Effector memory CD8-positive, alpha-beta T cell (primary cell): ENCODE measurements around the gene DUSP1.

Source experiments
- ATAC-seq: fragments of 150-1000 bp; cut with Tn5 transposase; replicated peaks from 2 replicates; pipeline ENCODE4 v1.10.0; 2021; ENCODE audit warnings: mild to moderate bottlenecking, moderate library complexity
- DNase-seq, 3 experiments: peaks; one replicate each; pipeline ENCODE4 v3.0.0; 2021
- H3K27ac Mint-ChIP-seq, 2 donors: one replicate each; pipeline ENCODE4 v1.8.0; 2022; ENCODE audit warnings: mild to moderate bottlenecking in 2 of 2, mixed read lengths in 2 of 2, moderate library complexity in 2 of 2
- H3K27me3 Mint-ChIP-seq, 2 donors: one replicate each; pipeline ENCODE4 v1.8.0; 2022; ENCODE audit warnings: mixed read lengths in 2 of 2
- H3K36me3 Mint-ChIP-seq: one replicate; pipeline ENCODE4 v1.8.0; 2022; ENCODE audit warnings: mild to moderate bottlenecking, moderate library complexity, mixed read lengths; ENCODE audit not compliant: insufficient read depth
- H3K4me1 Mint-ChIP-seq, 2 donors: one replicate each; pipeline ENCODE4 v1.8.0; 2022; ENCODE audit warnings: low read depth in 2 of 2, mixed read lengths in 2 of 2
- H3K4me3 Mint-ChIP-seq, 2 donors: one replicate each; pipeline ENCODE4 v1.8.0; 2022; ENCODE audit warnings: mild to moderate bottlenecking in 2 of 2, mixed read lengths in 2 of 2, moderate library complexity in 2 of 2
- H3K9me3 Mint-ChIP-seq, 2 donors: one replicate each; pipeline ENCODE4 v1.8.0; 2022; ENCODE audit warnings: mixed read lengths in 2 of 2

DUSP1 gene

GRCh38 chr5:172745406-172745805 lies 25.6 kb downstream of the DUSP1 start:
- no peak for ATAC-seq
- Mint-ChIP-seq H3K4me3 (peak overlapping the region in 1 of 2 donors; percentile 9), H3K36me3 (peaks cover 4% of the 10 kb centered on the region), H3K27ac (no peak overlapping the region), H3K27me3 (peaks cover 6 to 7% of the 10 kb centered on the region in 2 donors), H3K9me3 (peaks cover 0 to 3% of the 10 kb centered on the region in 2 donors), H3K4me1 (peaks cover 7 to 24% of the 10 kb centered on the region in 2 donors)
- no peak for DNase-seq

DNA sequence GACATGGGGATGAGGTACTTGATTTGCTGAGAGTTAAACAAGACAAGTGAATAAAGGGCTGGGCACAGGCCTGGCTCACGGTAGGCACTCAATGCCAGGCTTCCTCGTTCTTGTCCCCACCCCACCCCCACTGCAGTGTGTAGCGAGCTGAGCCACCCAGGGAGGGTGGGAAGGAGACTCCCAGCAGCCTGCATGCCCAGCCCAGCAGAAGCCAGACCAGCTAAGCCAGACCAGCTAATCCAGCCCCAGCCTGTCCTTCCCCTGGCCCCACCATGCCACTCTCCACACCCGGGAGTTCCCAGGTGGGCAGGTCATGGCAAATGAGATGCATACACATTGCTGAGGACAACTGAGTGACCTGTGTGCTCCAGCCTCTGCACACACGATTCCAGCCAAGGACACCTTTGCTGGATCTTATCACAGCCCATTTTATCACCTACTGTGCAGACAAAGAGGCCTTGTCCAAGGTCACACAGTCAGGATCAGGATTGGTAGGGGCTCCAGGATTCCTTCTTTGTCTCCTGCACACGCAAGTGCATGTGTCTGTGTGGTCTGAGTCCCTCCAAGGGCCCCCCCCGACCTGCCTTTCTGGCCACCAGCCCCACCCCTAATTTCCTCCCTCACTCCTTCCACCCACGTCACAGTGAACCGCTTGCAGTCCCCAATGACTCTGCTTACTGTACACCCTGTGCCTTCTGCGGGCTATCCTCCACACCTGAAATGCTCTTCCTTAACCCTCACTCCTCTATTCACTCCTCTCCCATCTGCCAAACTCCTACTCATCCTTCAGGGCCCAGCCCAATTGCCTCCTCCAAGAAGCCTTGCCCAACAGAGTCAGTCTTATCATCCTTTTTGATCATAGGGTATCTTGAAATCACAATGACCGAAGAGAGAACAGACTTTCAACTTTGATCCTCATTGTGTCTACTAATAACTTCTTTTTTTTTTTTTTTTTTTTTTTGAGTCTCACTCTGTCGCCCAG lies 26.6 kb downstream of the DUSP1 start:
- H3K4me3 Mint-ChIP-seq: peak overlapping the region in 1 of 2 donors; percentile 11
- ATAC-seq: peak; percentile 82
- peaks cover 7 to 24% of the 10 kb centered on the region in 2 donors for H3K4me1 Mint-ChIP-seq
- DNase-seq: peak in 2 of 3 experiments; percentile 31 to 37
- H3K27ac Mint-ChIP-seq: peak overlapping the region; percentile 1 to 73
- H3K36me3 Mint-ChIP-seq: peaks cover 4% of the 10 kb centered on the region
- peaks cover 0 to 3% of the 10 kb centered on the region in 2 donors for H3K9me3 Mint-ChIP-seq
- H3K27me3 Mint-ChIP-seq: peaks cover 0 to 6% of the 10 kb centered on the region in 2 donors

DNA sequence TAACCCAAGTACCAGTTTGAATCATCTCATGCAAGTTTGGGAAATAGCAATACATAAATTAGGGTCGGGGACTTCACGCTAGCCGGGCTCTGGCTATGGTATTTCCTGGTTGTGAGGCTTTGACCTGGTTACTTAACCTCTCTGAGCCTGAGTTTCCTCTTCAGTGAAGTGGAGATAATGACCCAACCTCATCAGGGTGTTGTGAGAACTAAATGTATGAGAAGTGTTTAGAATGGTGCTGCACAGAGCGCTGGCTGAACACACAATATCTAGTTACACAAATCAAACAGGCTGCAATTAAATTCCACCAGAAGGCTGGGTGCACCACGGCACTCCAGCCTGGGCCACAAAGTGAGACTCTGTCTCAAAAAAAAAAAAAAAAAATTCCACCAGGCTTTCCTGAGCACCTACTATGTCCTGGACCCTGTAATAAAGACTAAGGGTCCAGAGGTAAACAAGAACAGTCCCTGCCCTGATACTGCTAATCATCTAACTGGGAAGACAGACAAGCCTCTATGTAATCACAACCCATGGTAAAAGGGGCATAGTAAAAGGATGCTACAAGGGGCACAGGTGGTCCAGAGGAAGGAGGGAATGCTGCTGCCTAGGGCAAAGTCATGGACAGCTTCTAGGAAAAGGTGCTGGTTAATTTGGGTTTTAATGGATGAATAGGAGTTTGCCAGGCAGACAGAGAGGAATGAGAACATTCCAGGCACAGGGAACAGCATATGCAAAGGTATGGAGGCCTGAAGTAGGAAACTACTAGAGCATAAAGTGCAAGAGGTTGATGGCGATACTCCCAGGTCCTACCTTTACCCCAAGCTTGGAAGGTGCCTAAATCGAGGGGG lies 27.7 kb downstream of the DUSP1 start:
- peaks cover 7 to 24% of the 10 kb centered on the region in 2 donors for H3K4me1 Mint-ChIP-seq
- peak overlapping the region in 1 of 2 donors; percentile 73 for H3K27ac Mint-ChIP-seq
- ATAC-seq (peak; percentile 35), DNase-seq (no peak)
- peaks cover 0 to 6% of the 10 kb centered on the region in 2 donors for H3K27me3 Mint-ChIP-seq
- peaks cover 0 to 3% of the 10 kb centered on the region in 2 donors for H3K9me3 Mint-ChIP-seq
- peaks cover 4% of the 10 kb centered on the region for H3K36me3 Mint-ChIP-seq
- peak overlapping the region in 1 of 2 donors; percentile 66 for H3K4me3 Mint-ChIP-seq

DNA sequence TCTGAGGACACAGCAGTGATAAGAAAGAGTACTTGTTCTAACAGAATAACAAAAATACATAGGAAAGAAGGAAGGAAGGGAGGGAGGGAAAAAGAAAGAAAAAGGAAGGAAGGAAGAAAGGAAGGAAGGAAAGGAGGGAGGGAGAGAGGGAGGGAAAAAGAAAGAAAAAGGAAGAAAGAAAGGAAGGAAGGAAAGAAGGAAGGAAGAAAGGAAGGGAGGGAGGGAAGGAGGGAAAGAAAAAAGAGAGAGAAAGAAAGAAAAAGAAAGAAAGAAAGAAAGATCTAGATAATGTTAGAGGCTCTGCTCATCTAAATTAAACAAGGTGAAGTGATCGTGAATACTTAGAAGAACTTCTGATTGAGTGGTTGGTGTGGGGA lies 29.8 kb downstream of the DUSP1 start:
- peaks cover 7 to 24% of the 10 kb centered on the region in 2 donors for H3K4me1 Mint-ChIP-seq
- peak overlapping the region in 1 of 2 donors; percentile 27 for H3K4me3 Mint-ChIP-seq
- ATAC-seq (no peak), DNase-seq (no peak)
- H3K9me3 Mint-ChIP-seq: no peaks in the 10 kb centered on the region
- peaks cover 0 to 6% of the 10 kb centered on the region in 2 donors for H3K27me3 Mint-ChIP-seq
- peaks cover 4% of the 10 kb centered on the region for H3K36me3 Mint-ChIP-seq
- peak overlapping the region; percentile 44 to 73 for H3K27ac Mint-ChIP-seq

- Mint-ChIP-seq H3K9me3 (no peaks in the 10 kb centered on the region), H3K4me3 (no peak overlapping the region), H3K27me3 (peaks cover 0 to 6% of the 10 kb centered on the region in 2 donors), H3K27ac (peak overlapping the region; percentile 44 to 73), H3K4me1 (peaks cover 7 to 22% of the 10 kb centered on the region in 2 donors), H3K36me3 (peaks cover 4% of the 10 kb centered on the region)
- ATAC-seq (peak; percentile 14), DNase-seq (no peak)
Measured at GRCh38 chr5:172740428-172741205, 30.4 kb downstream of the DUSP1 start.

- Mint-ChIP-seq H3K9me3 (no peaks in the 10 kb centered on the region), H3K27ac (no peak overlapping the region), H3K4me3 (no peak overlapping the region), H3K36me3 (peaks cover 4% of the 10 kb centered on the region), H3K4me1 (peaks cover 3 to 21% of the 10 kb centered on the region in 2 donors), H3K27me3 (peaks cover 0 to 6% of the 10 kb centered on the region in 2 donors)
- DNase-seq (no peak), ATAC-seq (no peak)
Measured at GRCh38 chr5:172739375-172739774, 31.6 kb downstream of the DUSP1 start.

- H3K4me3 Mint-ChIP-seq: no peak overlapping the region
- ATAC-seq (no peak), DNase-seq (no peak)
- H3K27ac Mint-ChIP-seq: peak overlapping the region in 1 of 2 donors; percentile 76
- no peaks in the 10 kb centered on the region for H3K36me3 Mint-ChIP-seq
- no peaks in the 10 kb centered on the region for H3K9me3 Mint-ChIP-seq
- peaks cover 0 to 5% of the 10 kb centered on the region in 2 donors for H3K27me3 Mint-ChIP-seq
- peaks cover 3 to 13% of the 10 kb centered on the region in 2 donors for H3K4me1 Mint-ChIP-seq
Measured at GRCh38 chr5:172736508-172737135, 34.4 kb downstream of the DUSP1 start.

DNA sequence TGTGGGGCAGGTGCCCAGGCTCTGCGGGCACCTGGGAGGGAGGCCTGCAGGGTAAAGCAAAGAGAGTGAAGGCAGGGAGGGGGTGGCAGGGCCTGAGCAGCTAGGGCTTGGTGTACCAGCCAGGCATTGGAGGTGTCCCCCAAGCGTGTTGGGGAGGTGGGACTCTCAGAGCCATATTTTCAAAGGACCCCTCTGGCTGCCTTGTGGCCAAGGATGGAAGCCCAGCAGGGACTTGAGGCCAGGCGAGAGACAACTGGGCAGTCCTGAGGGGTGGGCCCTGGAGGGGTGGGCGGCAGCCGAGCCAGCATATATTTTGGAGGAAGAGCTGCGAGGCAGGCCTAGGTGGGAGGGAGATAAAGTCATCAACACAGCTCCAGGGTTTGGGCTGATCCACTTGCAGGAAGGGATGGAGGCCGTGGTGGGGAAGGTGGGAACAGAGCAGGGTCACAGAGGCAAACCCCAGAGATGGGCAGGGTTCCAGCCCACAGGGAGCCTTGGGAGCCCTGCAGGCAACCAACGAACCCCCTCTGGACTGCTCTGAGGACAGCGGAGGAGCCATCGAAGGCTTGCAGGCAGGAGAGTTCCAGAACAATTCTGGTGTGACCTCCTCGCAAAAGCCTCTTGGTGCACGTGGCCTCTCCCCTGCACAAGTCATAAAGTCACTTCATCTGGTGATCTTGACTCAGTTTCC lies 35.7 kb downstream of the DUSP1 start:
- DNase-seq (no peak), ATAC-seq (no peak)
- Mint-ChIP-seq H3K27ac (no peak overlapping the region), H3K4me3 (no peak overlapping the region), H3K4me1 (peaks cover 0 to 13% of the 10 kb centered on the region in 2 donors), H3K27me3 (no peaks in the 10 kb centered on the region), H3K9me3 (no peaks in the 10 kb centered on the region), H3K36me3 (no peaks in the 10 kb centered on the region)

- Mint-ChIP-seq H3K4me3 (no peak overlapping the region), H3K36me3 (no peaks in the 10 kb centered on the region), H3K4me1 (peaks cover 0 to 14% of the 10 kb centered on the region in 2 donors), H3K27me3 (no peaks in the 10 kb centered on the region), H3K9me3 (no peaks in the 10 kb centered on the region), H3K27ac (no peak overlapping the region)
- ATAC-seq: no peak
- DNase-seq: no peak
Measured at GRCh38 chr5:172733974-172734346, 37.0 kb downstream of the DUSP1 start.

GRCh38 chr5:172733131-172733973 lies 37.6 kb downstream of the DUSP1 start:
- H3K36me3 Mint-ChIP-seq: no peaks in the 10 kb centered on the region
- no peaks in the 10 kb centered on the region for H3K27me3 Mint-ChIP-seq
- no peak for DNase-seq
- H3K9me3 Mint-ChIP-seq: no peaks in the 10 kb centered on the region
- no peak overlapping the region for H3K4me3 Mint-ChIP-seq
- H3K4me1 Mint-ChIP-seq: peaks cover 0 to 14% of the 10 kb centered on the region in 2 donors
- no peak for ATAC-seq
- peak overlapping the region in 1 of 2 donors; percentile 55 for H3K27ac Mint-ChIP-seq

DNA sequence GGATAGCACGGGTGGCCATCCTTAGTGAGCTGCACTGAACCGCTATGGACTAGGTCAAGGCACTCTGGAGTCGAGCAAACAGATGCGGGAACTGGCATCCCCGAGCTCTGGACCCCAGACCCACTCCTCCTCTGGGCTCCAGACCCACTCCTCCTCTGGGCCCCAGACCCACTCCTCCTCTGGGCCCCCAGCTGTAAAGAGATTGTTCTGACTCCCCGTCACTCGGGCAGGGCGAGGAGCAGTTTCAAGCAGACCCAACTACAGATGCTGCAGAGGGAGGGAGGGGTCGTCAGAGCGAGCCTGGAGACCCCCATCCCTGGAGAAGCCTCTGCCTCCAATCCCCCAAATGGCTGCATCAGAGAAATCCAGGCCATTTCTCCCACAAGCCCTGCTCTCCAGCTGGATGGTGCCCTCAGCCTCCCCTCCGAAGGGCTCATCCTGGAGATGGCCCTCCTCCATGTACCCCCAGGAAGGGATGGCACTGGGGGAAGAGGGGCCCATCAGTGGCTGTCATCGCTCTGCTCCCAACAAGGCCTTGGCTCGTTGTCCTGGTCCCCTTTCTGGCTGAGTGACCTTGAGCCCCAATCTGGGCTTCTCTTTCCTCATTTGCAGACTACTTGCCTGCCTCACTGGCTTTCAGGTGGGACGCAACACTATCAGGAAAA lies 38.7 kb downstream of the DUSP1 start:
- DNase-seq (no peak), ATAC-seq (no peak)
- peaks cover 0 to 6% of the 10 kb centered on the region in 2 donors for H3K27me3 Mint-ChIP-seq
- H3K36me3 Mint-ChIP-seq: peaks cover 3% of the 10 kb centered on the region
- peak overlapping the region; percentile 55 to 84 for H3K27ac Mint-ChIP-seq
- H3K4me1 Mint-ChIP-seq: peaks cover 0 to 18% of the 10 kb centered on the region in 2 donors
- no peak overlapping the region for H3K4me3 Mint-ChIP-seq
- no peaks in the 10 kb centered on the region for H3K9me3 Mint-ChIP-seq
